OCI-LY3 (cell line): ENCODE data around the gene CIITA.

Experiments
- CTCF ChIP-seq: fragments of 200-600, 300-600 bp; sonication (generic); IDR thresholded peaks from 2 replicates; pipeline ENCODE4 v1.5.1; 2014; ENCODE audit warnings: antibody characterized with exemption, low read length, low read depth
- EZH2phosphoT487 ChIP-seq: fragments of 200-600 bp; shearing (Covaris generic); IDR thresholded peaks from 2 replicates; pipeline ENCODE4 v1.6.1; 2018; ENCODE audit warnings: antibody characterized with exemption, mixed run types, low read depth

GRCh38 chr16:10950393-10950792, 73.4 kb downstream of the CIITA start:
- TF ChIP-seq CTCF, result no peak
- TF ChIP-seq EZH2phosphoT487, result no peak
